OCI-LY1 (cell line): ENCODE data around the gene FAM124A.

ENCODE experiments used
- H2AFZ ChIP-seq: fragments of 200-600 bp; sonication (generic), shearing (Covaris generic); 2 replicates; pipeline ENCODE4 v1.6.0; 2014; ENCODE audit warnings: antibody characterized with exemption, mild to moderate bottlenecking, low read length
- H3F3A ChIP-seq: fragments of 200-600 bp; sonication (generic), shearing (Covaris generic); 2 replicates; pipeline ENCODE4 v1.6.0; 2014; ENCODE audit warnings: mild to moderate bottlenecking, antibody characterized with exemption, low read length, moderate library complexity; ENCODE audit not compliant: insufficient read depth
- H3K27ac ChIP-seq: fragments of 200-600 bp; sonication (generic); 2 replicates; pipeline ENCODE4 v1.5.1; 2014; ENCODE audit warnings: low read length, mixed run types, mild to moderate bottlenecking, low read depth; ENCODE audit not compliant: poor library complexity, severe bottlenecking
- H3K27me3 ChIP-seq: fragments of 200-600 bp; sonication (generic); 2 replicates; pipeline ENCODE4 v1.6.0; 2014; ENCODE audit warnings: antibody characterized with exemption, mild to moderate bottlenecking, low read length, moderate library complexity; ENCODE audit not compliant: insufficient read depth
- H3K36me3 ChIP-seq: fragments of 200-600 bp; sonication (generic); 2 replicates; pipeline ENCODE4 v1.6.1; 2014; ENCODE audit warnings: mild to moderate bottlenecking, antibody characterized with exemption, low read length, moderate library complexity, mixed read lengths; ENCODE audit not compliant: insufficient read depth
- H3K4me1 ChIP-seq: fragments of 200-600 bp; sonication (generic); 2 replicates; pipeline ENCODE4 v1.5.1; 2014; ENCODE audit warnings: mild to moderate bottlenecking, low read length, moderate library complexity; ENCODE audit not compliant: insufficient read depth, severe bottlenecking
- H3K4me2 ChIP-seq: fragments of 200-600 bp; sonication (generic), shearing (Covaris generic); 2 replicates; pipeline ENCODE4 v1.6.1; 2014; ENCODE audit warnings: low read length
- H3K4me3 ChIP-seq: fragments of 200-600 bp; sonication (generic); 2 replicates; pipeline ENCODE4 v1.5.1; 2014; ENCODE audit warnings: low read length, low read depth, mild to moderate bottlenecking, mixed read lengths; ENCODE audit not compliant: poor library complexity, severe bottlenecking
- H3K79me2 ChIP-seq: fragments of 200-600 bp; shearing (Covaris generic); 2 replicates; pipeline ENCODE4 v1.6.1; 2016; ENCODE audit warnings: mixed run types, low read length, mixed read lengths; ENCODE audit not compliant: insufficient read depth
- H3K9ac ChIP-seq: fragments of 200-600 bp; sonication (generic), shearing (Covaris generic); 2 replicates; pipeline ENCODE4 v1.6.1; 2014; ENCODE audit warnings: mild to moderate bottlenecking, low read length, mixed read lengths
- H3K9me2 ChIP-seq: fragments of 200-600 bp; sonication (generic), shearing (Covaris generic); 2 replicates; pipeline ENCODE4 v1.6.1; 2014; ENCODE audit warnings: low read depth, mild to moderate bottlenecking, low read length, mixed read lengths
- H3K9me3 ChIP-seq: fragments of 200-600 bp; shearing (Covaris generic); 2 replicates; pipeline ENCODE4 v1.6.1; 2014; ENCODE audit warnings: low read length, mixed read lengths
- H4K20me1 ChIP-seq: fragments of 200-600 bp; sonication (generic), shearing (Covaris generic); 2 replicates; pipeline ENCODE4 v1.6.0; 2016; ENCODE audit warnings: mild to moderate bottlenecking, low read length; ENCODE audit not compliant: insufficient read depth
- CTCF ChIP-seq: fragments of 200-600 bp; sonication (generic), shearing (Covaris generic); IDR thresholded peaks from 2 replicates; pipeline ENCODE4 v1.5.1; 2017; ENCODE audit warnings: mild to moderate bottlenecking, antibody characterized with exemption, low read length, moderate library complexity, mixed read lengths
- EZH2 ChIP-seq: fragments of 200-600 bp; sonication (generic), shearing (Covaris generic); IDR thresholded peaks from 2 replicates; pipeline ENCODE4 v1.8.0; 2017; ENCODE audit warnings: borderline replicate concordance, mixed run types, mild to moderate bottlenecking, antibody characterized with exemption, low read length, moderate library complexity, mixed read lengths

Gene FAM124A

GRCh38 chr13:51277928-51278327 is 55.7 kb downstream of the FAM124A start:
- Histone ChIP-seq H3K9me3 (no peaks in the 10 kb centered on the region), H2AFZ (no peak overlapping the region), H3K27ac (no peak overlapping the region), H3K36me3 (no peaks in the 10 kb centered on the region), H3K79me2 (no peaks in the 10 kb centered on the region), H3K9ac (no peak overlapping the region), H3K27me3 (0 out of 2 replicates have a peak, but pooled peaks cover 3% of the 10 kb centered on the region), H3F3A (no peaks in the 10 kb centered on the region), H3K9me2 (no peaks in the 10 kb centered on the region), H3K4me2 (no peak overlapping the region), H3K4me1 (no peaks in the 10 kb centered on the region), H4K20me1 (no peaks in the 10 kb centered on the region), H3K4me3 (no peak overlapping the region)
- no peak for TF ChIP-seq EZH2
- TF ChIP-seq CTCF: no peak

GRCh38 chr13:51278426-51279130 is 56.4 kb downstream of the FAM124A start:
- TF ChIP-seq CTCF: no peak
- TF ChIP-seq EZH2: no peak
- Histone ChIP-seq H3K9me2 (no peaks in the 10 kb centered on the region), H3K4me1 (no peaks in the 10 kb centered on the region), H3K9me3 (no peaks in the 10 kb centered on the region), H3K36me3 (no peaks in the 10 kb centered on the region), H4K20me1 (no peaks in the 10 kb centered on the region), H3K9ac (no peak overlapping the region), H3F3A (no peaks in the 10 kb centered on the region), H2AFZ (no peak overlapping the region), H3K4me2 (no peak overlapping the region), H3K4me3 (no peak overlapping the region), H3K27ac (no peak overlapping the region), H3K27me3 (0 out of 2 replicates have a peak, but pooled peaks cover 3% of the 10 kb centered on the region), H3K79me2 (no peaks in the 10 kb centered on the region)

GRCh38 chr13:51280379-51280940 is 58.3 kb downstream of the FAM124A start:
- Histone ChIP-seq H3F3A (no peaks in the 10 kb centered on the region), H3K9me2 (no peaks in the 10 kb centered on the region), H4K20me1 (no peaks in the 10 kb centered on the region), H2AFZ (no peak overlapping the region), H3K4me1 (no peaks in the 10 kb centered on the region), H3K79me2 (no peaks in the 10 kb centered on the region), H3K27ac (no peak overlapping the region), H3K9me3 (no peaks in the 10 kb centered on the region), H3K4me3 (no peak overlapping the region), H3K4me2 (no peak overlapping the region), H3K36me3 (no peaks in the 10 kb centered on the region), H3K9ac (no peak overlapping the region), H3K27me3 (0 out of 2 replicates have a peak, but pooled peaks cover 3% of the 10 kb centered on the region)
- no peak for TF ChIP-seq EZH2
